GM12878 (cell line): Measurements from ENCODE around the gene CYTIP. TPM values are rescaled to one million over a fixed set of nuclear protein-coding genes. Genes with fewer than 3 reads are reported as not detected.
A peak's percentile ranks its signal among the peaks of the same experiment; 100 is the strongest.

Experiments
- ATAC-seq: fragments of 200-7000 bp; cut with Tn5 transposase; 3 replicates; pipeline ENCODE4 v1.9.1; 2020; ENCODE audit warnings: mild to moderate bottlenecking, moderate library complexity
- BruUV-seq: library from RNA; stranded (reverse); fragments of 400-500 nt; replicated peaks from 2 replicates; lab custom pipeline; 2021; lab: Mats Ljungman, UMichigan
- CTCF ChIA-PET: fragments of 300-600 bp; sonication (Branson Sonifier 250); formaldehyde crosslinking; extraction: SDS; loops from one replicate; lab custom pipeline; 2021; ENCODE audit warnings: inconsistent platforms; lab: Yijun Ruan, JAX
- POLR2A ChIA-PET: fragments of 350-600 bp; formaldehyde crosslinking; extraction: SDS; loops from one replicate; lab custom pipeline; 2021; ENCODE audit warnings: inconsistent platforms; lab: Charles Lee
- RAD21 ChIA-PET: fragments of 300-600 bp; sonication (Branson Sonifier 250); formaldehyde crosslinking; loops from one replicate; lab custom pipeline; 2023; ENCODE audit warnings: antibody characterized with exemption; ENCODE audit not compliant: unreplicated experiment; lab: Charles Lee
- SMC1A ChIA-PET: fragments of 300-600 bp; sonication (Branson Sonifier 250); formaldehyde crosslinking; loops from one replicate; lab custom pipeline; 2023; ENCODE audit not compliant: unreplicated experiment, uncharacterized antibody; lab: Charles Lee
- DNase-seq: peaks from one replicate; pipeline ENCODE4 v3.0.0-alpha.2; 2011; ENCODE audit warnings: low read depth, low spot score
- FAIRE-seq: peaks from 3 replicates; lab custom pipeline; 2011; peaks lifted over from hg19 to GRCh38; lab: Jason Lieb, UNC
- H2AFZ ChIP-seq: 2 replicates; pipeline ENCODE4 v1.6.0; 2011; ENCODE audit warnings: low read depth, low read length, control low read depth; ENCODE audit not compliant: control insufficient read depth
- H3K27ac ChIP-seq: 2 replicates; pipeline ENCODE4 v1.5.1; 2011; ENCODE audit warnings: control low read depth; ENCODE audit not compliant: control insufficient read depth, insufficient read depth
- H3K27me3 ChIP-seq, 2 experiments: replicated peaks in 1 of 2; 2 replicates each; pipeline versions ENCODE4 v1.6.0 to v1.6.1; 2011; ENCODE audit warnings: low read length in 1 of 2; ENCODE audit not compliant: control insufficient read depth in 2 of 2, insufficient read depth in 2 of 2
- H3K36me3 ChIP-seq, 2 experiments: 2 replicates each; pipeline ENCODE4 v1.5.1; 2011; ENCODE audit warnings: low read length in 1 of 2; ENCODE audit not compliant: control insufficient read depth in 2 of 2, insufficient read depth in 2 of 2
- H3K4me1 ChIP-seq: 2 replicates; pipeline ENCODE4 v1.6.1; 2011; ENCODE audit warnings: mild to moderate bottlenecking, low read length, moderate library complexity, mixed read lengths; ENCODE audit not compliant: control insufficient read depth, insufficient read depth
- H3K4me2 ChIP-seq: 2 replicates; pipeline ENCODE4 v1.6.0; 2011; ENCODE audit warnings: control low read depth; ENCODE audit not compliant: control insufficient read depth, insufficient read depth
- H3K4me3 ChIP-seq: fragments of 200-600 bp; sonication (generic); 2 replicates; pipeline ENCODE4 v1.5.1; 2016
- H3K79me2 ChIP-seq: 2 replicates; pipeline ENCODE4 v1.6.0; 2011; ENCODE audit warnings: low read length; ENCODE audit not compliant: control insufficient read depth, insufficient read depth
- H3K9ac ChIP-seq: 2 replicates; pipeline ENCODE4 v1.8.0; 2011; ENCODE audit warnings: low read length, control low read depth, mixed read lengths; ENCODE audit not compliant: control insufficient read depth, insufficient read depth
- H3K9me3 ChIP-seq: replicated peaks from 3 replicates; pipeline ENCODE4 v1.5.1; 2011; ENCODE audit warnings: mild to moderate bottlenecking, low read length; ENCODE audit not compliant: control insufficient read depth, insufficient read depth
- H4K20me1 ChIP-seq: 2 replicates; pipeline ENCODE4 v1.6.0; 2011; ENCODE audit not compliant: control insufficient read depth, insufficient read depth
- CHD2 ChIP-seq: IDR thresholded peaks from 2 replicates; pipeline ENCODE4 v1.6.1; 2011; ENCODE audit warnings: low read depth, low read length, improper control_type of control experiment, borderline replicate concordance
- MTA3 ChIP-seq: IDR thresholded peaks from 2 replicates; pipeline ENCODE4 v1.6.1; 2012; ENCODE audit warnings: low read length, inconsistent platforms, borderline replicate concordance
- NFXL1 ChIP-seq: fragments of 450-650 bp; IDR thresholded peaks from 2 replicates; pipeline ENCODE4 v1.6.1; 2017; ENCODE audit warnings: antibody characterized with exemption, mild to moderate bottlenecking, borderline replicate concordance
- POU2F2 ChIP-seq: IDR thresholded peaks from 3 replicates; pipeline ENCODE4 v1.6.1; 2011; ENCODE audit warnings: low read depth, mild to moderate bottlenecking, low read length, borderline replicate concordance
- RAD21 ChIP-seq: IDR thresholded peaks from 2 replicates; pipeline ENCODE4 v1.6.1; 2011; ENCODE audit warnings: mild to moderate bottlenecking, low read depth, low read length, moderate library complexity; ENCODE audit not compliant: insufficient read depth
- SMARCA5 ChIP-seq: fragments of 450-650 bp; IDR thresholded peaks from 2 replicates; pipeline ENCODE4 v1.6.1; 2017; ENCODE audit warnings: mild to moderate bottlenecking
- STAT3 ChIP-seq: IDR thresholded peaks from 2 replicates; pipeline ENCODE4 v1.6.1; 2011; ENCODE audit warnings: low read depth, low read length, improper control_type of control experiment
- WGBS: methylation state at CpG from one replicate; pipeline ENCODE4 v1.1.6; 2016; ENCODE audit warnings: low lambda C conversion rate; ENCODE audit not compliant: insufficient replicate concordance, insufficient coverage; ENCODE audit errors: missing lambda C conversion rate; 5-methylcytosine and 5-hydroxymethylcytosine counted together
- in situ Hi-C: fragments of 300-500 bp; cut with MboI; formaldehyde crosslinking; loops from 9 replicates; pipeline ENCODE4 v1.14.3; 2018; ENCODE audit warnings: mixed read lengths
- intact Hi-C: fragments of 100-400 bp; cut with micrococcal nuclease; formaldehyde crosslinking; loops from one replicate; pipeline ENCODE4 v1.14.2; 2022; ENCODE audit not compliant: unreplicated experiment
- polyA plus RNA-seq, 11 experiments: library from polyadenylated mRNA; depleted of rRNA in 4 of 11; unstranded in 6 of 11; stranded (reverse) in 5 of 11; fragments of >200 nt; fragmentation: Nextera tagmentation in 4 of 11; fragmentation: Illumina TruSeq in 1 of 11; extraction: Ambion mirVana in 4 of 11; extraction: Trizol in 1 of 11; gene quantifications; 1 replicate in 1 of 11; 2 replicates in 10 of 11; pipeline versions ENCODE4 v1.2.1 to v1.2.3, GENCODE V29; 2011 to 2016; ENCODE audit warnings: inconsistent platforms in 2 of 11, missing spikeins in 2 of 11, low read depth in 1 of 11
- total RNA-seq, 4 experiments: library from RNA; depleted of rRNA in 3 of 4; stranded (reverse); fragments of >200 nt in 3 of 4; fragmentation: Illumina TruSeq in 1 of 4; extraction: Trizol in 1 of 4; gene quantifications; 2 replicates each; pipeline versions ENCODE4 v1.2.1 to v1.2.3, GENCODE V29; 2013 to 2021
- TF ChIP-seq, protein P1 (sequence below): fragments of 150-350 bp; IDR thresholded peaks from 2 replicates; pipeline ENCODE4 v1.6.1; 2016; ENCODE audit warnings: low read depth, low read length
- TF ChIP-seq, protein P2 (sequence below): IDR thresholded peaks from 2 replicates; pipeline ENCODE4 v1.6.1; 2012; ENCODE audit warnings: low read depth, low read length, improper control_type of control experiment
- TF ChIP-seq, protein P3 (sequence below): fragments of 150-350 bp; IDR thresholded peaks from 2 replicates; pipeline ENCODE4 v1.6.1; 2014; ENCODE audit warnings: mild to moderate bottlenecking, low read depth, low read length
- TF ChIP-seq, protein P4 (sequence below): fragments of 450-650 bp; IDR thresholded peaks from 2 replicates; pipeline ENCODE4 v1.6.1; 2017; ENCODE audit warnings: mild to moderate bottlenecking, moderate library complexity

Gene CYTIP
- total and polyA plus RNA-seq, 10 of the 15 experiments (the other 5 are each of a cell fraction or from before 2014, with no cell fraction given) = 55.1 to 178 (median 73.4) TPM

DNA sequence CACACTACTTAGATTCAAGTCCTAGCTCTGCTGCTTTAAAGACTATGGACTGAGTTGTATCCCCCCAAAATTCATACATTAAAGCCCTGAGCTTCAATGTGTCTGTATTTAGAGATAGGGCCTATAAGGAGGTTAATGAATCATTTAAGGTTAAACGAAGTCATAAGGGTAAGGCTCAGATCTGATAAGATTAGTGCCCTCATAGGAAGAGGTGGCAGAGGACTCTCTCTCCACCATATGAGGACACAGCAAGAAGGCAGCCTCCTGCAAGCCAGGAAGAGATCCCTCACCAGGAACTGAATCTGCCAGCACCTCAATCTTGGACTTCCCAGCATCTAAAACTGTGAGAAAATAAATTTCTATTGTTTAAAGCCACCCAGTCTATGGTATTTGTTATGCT is 3.1 kb upstream of the CYTIP start:
- Histone ChIP-seq H3K27me3 (no peaks in the 10 kb centered on the region), H3K4me2 (no peak overlapping the region), H3K4me1 (peaks cover 8% of the 10 kb centered on the region; the same call in 1 of the 2 replicates), H3K27ac (no peak overlapping the region), H4K20me1 (no peaks in the 10 kb centered on the region), H3K4me3 (no peak overlapping the region), H2AFZ (peak overlapping the region; percentile 36), H3K36me3 (no peaks in the 10 kb centered on the region), H3K9me3 (no peaks in the 10 kb centered on the region), H3K79me2 (peaks cover 38% of the 10 kb centered on the region), H3K9ac (no peak overlapping the region)
- SMC1A ChIA-PET = interaction anchor here (0.7 to 6.6 kb wide), 18 partner anchors 8 to 145 kb away, joined by 3 to 60 read pairs (median 6); no protein-coding TSS in a partner anchor
- POLR2A ChIA-PET = interaction anchor here (0.5 to 2.5 kb wide), 7 partner anchors 8 to 110 kb away, joined by 3 to 12 read pairs (median 3); no protein-coding TSS in a partner anchor
- DNase-seq (no peak), ATAC-seq (no peak), FAIRE-seq (no peak)
- intact Hi-C loops (no loop called here), in situ Hi-C loops (no loop called here)
- RAD21 ChIA-PET = interaction anchor here (1.0 to 4.2 kb wide), 5 partner anchors 9 to 34 kb away, joined by 3 to 36 read pairs (median 4); no protein-coding TSS in a partner anchor
- WGBS = 35% methylated on average over 1 of the region's 1 CpG
- BruUV-seq = no TSS peak
- CTCF ChIA-PET = interaction anchor here (0.7 to 7.4 kb wide), 9 partner anchors 8 to 145 kb away, joined by 3 to 36 read pairs (median 4); no protein-coding TSS in a partner anchor
- TF ChIP-seq, protein P1, sequence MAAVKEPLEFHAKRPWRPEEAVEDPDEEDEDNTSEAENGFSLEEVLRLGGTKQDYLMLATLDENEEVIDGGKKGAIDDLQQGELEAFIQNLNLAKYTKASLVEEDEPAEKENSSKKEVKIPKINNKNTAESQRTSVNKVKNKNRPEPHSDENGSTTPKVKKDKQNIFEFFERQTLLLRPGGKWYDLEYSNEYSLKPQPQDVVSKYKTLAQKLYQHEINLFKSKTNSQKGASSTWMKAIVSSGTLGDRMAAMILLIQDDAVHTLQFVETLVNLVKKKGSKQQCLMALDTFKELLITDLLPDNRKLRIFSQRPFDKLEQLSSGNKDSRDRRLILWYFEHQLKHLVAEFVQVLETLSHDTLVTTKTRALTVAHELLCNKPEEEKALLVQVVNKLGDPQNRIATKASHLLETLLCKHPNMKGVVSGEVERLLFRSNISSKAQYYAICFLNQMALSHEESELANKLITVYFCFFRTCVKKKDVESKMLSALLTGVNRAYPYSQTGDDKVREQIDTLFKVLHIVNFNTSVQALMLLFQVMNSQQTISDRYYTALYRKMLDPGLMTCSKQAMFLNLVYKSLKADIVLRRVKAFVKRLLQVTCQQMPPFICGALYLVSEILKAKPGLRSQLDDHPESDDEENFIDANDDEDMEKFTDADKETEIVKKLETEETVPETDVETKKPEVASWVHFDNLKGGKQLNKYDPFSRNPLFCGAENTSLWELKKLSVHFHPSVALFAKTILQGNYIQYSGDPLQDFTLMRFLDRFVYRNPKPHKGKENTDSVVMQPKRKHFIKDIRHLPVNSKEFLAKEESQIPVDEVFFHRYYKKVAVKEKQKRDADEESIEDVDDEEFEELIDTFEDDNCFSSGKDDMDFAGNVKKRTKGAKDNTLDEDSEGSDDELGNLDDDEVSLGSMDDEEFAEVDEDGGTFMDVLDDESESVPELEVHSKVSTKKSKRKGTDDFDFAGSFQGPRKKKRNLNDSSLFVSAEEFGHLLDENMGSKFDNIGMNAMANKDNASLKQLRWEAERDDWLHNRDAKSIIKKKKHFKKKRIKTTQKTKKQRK = no peak
- TF ChIP-seq POU2F2 = no peak
- no peak for TF ChIP-seq SMARCA5
- TF ChIP-seq, protein P2, sequence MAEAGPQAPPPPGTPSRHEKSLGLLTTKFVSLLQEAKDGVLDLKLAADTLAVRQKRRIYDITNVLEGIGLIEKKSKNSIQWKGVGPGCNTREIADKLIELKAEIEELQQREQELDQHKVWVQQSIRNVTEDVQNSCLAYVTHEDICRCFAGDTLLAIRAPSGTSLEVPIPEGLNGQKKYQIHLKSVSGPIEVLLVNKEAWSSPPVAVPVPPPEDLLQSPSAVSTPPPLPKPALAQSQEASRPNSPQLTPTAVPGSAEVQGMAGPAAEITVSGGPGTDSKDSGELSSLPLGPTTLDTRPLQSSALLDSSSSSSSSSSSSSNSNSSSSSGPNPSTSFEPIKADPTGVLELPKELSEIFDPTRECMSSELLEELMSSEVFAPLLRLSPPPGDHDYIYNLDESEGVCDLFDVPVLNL = no peak
- TF ChIP-seq, protein P3, sequence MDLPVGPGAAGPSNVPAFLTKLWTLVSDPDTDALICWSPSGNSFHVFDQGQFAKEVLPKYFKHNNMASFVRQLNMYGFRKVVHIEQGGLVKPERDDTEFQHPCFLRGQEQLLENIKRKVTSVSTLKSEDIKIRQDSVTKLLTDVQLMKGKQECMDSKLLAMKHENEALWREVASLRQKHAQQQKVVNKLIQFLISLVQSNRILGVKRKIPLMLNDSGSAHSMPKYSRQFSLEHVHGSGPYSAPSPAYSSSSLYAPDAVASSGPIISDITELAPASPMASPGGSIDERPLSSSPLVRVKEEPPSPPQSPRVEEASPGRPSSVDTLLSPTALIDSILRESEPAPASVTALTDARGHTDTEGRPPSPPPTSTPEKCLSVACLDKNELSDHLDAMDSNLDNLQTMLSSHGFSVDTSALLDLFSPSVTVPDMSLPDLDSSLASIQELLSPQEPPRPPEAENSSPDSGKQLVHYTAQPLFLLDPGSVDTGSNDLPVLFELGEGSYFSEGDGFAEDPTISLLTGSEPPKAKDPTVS = no peak
- no peak for TF ChIP-seq NFXL1
- TF ChIP-seq CHD2 = no peak
- TF ChIP-seq RAD21 = no peak
- TF ChIP-seq, protein P4, sequence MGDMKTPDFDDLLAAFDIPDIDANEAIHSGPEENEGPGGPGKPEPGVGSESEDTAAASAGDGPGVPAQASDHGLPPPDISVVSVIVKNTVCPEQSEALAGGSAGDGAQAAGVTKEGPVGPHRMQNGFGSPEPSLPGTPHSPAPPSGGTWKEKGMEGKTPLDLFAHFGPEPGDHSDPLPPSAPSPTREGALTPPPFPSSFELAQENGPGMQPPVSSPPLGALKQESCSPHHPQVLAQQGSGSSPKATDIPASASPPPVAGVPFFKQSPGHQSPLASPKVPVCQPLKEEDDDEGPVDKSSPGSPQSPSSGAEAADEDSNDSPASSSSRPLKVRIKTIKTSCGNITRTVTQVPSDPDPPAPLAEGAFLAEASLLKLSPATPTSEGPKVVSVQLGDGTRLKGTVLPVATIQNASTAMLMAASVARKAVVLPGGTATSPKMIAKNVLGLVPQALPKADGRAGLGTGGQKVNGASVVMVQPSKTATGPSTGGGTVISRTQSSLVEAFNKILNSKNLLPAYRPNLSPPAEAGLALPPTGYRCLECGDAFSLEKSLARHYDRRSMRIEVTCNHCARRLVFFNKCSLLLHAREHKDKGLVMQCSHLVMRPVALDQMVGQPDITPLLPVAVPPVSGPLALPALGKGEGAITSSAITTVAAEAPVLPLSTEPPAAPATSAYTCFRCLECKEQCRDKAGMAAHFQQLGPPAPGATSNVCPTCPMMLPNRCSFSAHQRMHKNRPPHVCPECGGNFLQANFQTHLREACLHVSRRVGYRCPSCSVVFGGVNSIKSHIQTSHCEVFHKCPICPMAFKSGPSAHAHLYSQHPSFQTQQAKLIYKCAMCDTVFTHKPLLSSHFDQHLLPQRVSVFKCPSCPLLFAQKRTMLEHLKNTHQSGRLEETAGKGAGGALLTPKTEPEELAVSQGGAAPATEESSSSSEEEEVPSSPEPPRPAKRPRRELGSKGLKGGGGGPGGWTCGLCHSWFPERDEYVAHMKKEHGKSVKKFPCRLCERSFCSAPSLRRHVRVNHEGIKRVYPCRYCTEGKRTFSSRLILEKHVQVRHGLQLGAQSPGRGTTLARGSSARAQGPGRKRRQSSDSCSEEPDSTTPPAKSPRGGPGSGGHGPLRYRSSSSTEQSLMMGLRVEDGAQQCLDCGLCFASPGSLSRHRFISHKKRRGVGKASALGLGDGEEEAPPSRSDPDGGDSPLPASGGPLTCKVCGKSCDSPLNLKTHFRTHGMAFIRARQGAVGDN = no peak
- TF ChIP-seq STAT3 = no peak
- no peak for TF ChIP-seq MTA3
